OCI-LY1 (cell line): ENCODE measurements around the gene CLEC16A.

Experiments
- H2AFZ ChIP-seq: fragments of 200-600 bp; sonication (generic), shearing (Covaris generic); 2 replicates; pipeline ENCODE4 v1.6.0; 2014; ENCODE audit warnings: antibody characterized with exemption, mild to moderate bottlenecking, low read length
- H3F3A ChIP-seq: fragments of 200-600 bp; sonication (generic), shearing (Covaris generic); 2 replicates; pipeline ENCODE4 v1.6.0; 2014; ENCODE audit warnings: mild to moderate bottlenecking, antibody characterized with exemption, low read length, moderate library complexity; ENCODE audit not compliant: insufficient read depth
- H3K27ac ChIP-seq: fragments of 200-600 bp; sonication (generic); 2 replicates; pipeline ENCODE4 v1.5.1; 2014; ENCODE audit warnings: low read length, mixed run types, mild to moderate bottlenecking, low read depth; ENCODE audit not compliant: poor library complexity, severe bottlenecking
- H3K27me3 ChIP-seq: fragments of 200-600 bp; sonication (generic); 2 replicates; pipeline ENCODE4 v1.6.0; 2014; ENCODE audit warnings: antibody characterized with exemption, mild to moderate bottlenecking, low read length, moderate library complexity; ENCODE audit not compliant: insufficient read depth
- H3K36me3 ChIP-seq: fragments of 200-600 bp; sonication (generic); 2 replicates; pipeline ENCODE4 v1.6.1; 2014; ENCODE audit warnings: mild to moderate bottlenecking, antibody characterized with exemption, low read length, moderate library complexity, mixed read lengths; ENCODE audit not compliant: insufficient read depth
- H3K4me1 ChIP-seq: fragments of 200-600 bp; sonication (generic); 2 replicates; pipeline ENCODE4 v1.5.1; 2014; ENCODE audit warnings: mild to moderate bottlenecking, low read length, moderate library complexity; ENCODE audit not compliant: insufficient read depth, severe bottlenecking
- H3K4me2 ChIP-seq: fragments of 200-600 bp; sonication (generic), shearing (Covaris generic); 2 replicates; pipeline ENCODE4 v1.6.1; 2014; ENCODE audit warnings: low read length
- H3K4me3 ChIP-seq: fragments of 200-600 bp; sonication (generic); 2 replicates; pipeline ENCODE4 v1.5.1; 2014; ENCODE audit warnings: low read length, low read depth, mild to moderate bottlenecking, mixed read lengths; ENCODE audit not compliant: poor library complexity, severe bottlenecking
- H3K79me2 ChIP-seq: fragments of 200-600 bp; shearing (Covaris generic); 2 replicates; pipeline ENCODE4 v1.6.1; 2016; ENCODE audit warnings: mixed run types, low read length, mixed read lengths; ENCODE audit not compliant: insufficient read depth
- H3K9ac ChIP-seq: fragments of 200-600 bp; sonication (generic), shearing (Covaris generic); 2 replicates; pipeline ENCODE4 v1.6.1; 2014; ENCODE audit warnings: mild to moderate bottlenecking, low read length, mixed read lengths
- H3K9me2 ChIP-seq: fragments of 200-600 bp; sonication (generic), shearing (Covaris generic); 2 replicates; pipeline ENCODE4 v1.6.1; 2014; ENCODE audit warnings: low read depth, mild to moderate bottlenecking, low read length, mixed read lengths
- H3K9me3 ChIP-seq: fragments of 200-600 bp; shearing (Covaris generic); 2 replicates; pipeline ENCODE4 v1.6.1; 2014; ENCODE audit warnings: low read length, mixed read lengths
- H4K20me1 ChIP-seq: fragments of 200-600 bp; sonication (generic), shearing (Covaris generic); 2 replicates; pipeline ENCODE4 v1.6.0; 2016; ENCODE audit warnings: mild to moderate bottlenecking, low read length; ENCODE audit not compliant: insufficient read depth
- CTCF ChIP-seq: fragments of 200-600 bp; sonication (generic), shearing (Covaris generic); IDR thresholded peaks from 2 replicates; pipeline ENCODE4 v1.5.1; 2017; ENCODE audit warnings: mild to moderate bottlenecking, antibody characterized with exemption, low read length, moderate library complexity, mixed read lengths
- EZH2 ChIP-seq: fragments of 200-600 bp; sonication (generic), shearing (Covaris generic); IDR thresholded peaks from 2 replicates; pipeline ENCODE4 v1.8.0; 2017; ENCODE audit warnings: borderline replicate concordance, mixed run types, mild to moderate bottlenecking, antibody characterized with exemption, low read length, moderate library complexity, mixed read lengths

Gene CLEC16A

DNA sequence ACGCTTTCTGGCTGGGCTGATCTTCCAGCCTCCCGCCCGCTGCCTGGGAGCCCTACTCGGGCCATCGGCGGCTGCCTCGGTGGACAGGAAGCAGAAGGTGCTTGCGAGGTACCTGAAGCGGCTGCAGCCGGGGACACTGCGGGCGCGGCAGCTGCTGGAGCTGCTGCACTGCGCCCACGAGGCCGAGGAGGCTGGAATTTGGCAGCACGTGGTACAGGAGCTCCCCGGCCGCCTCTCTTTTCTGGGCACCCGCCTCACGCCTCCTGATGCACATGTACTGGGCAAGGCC, 36.7 kb upstream of the CLEC16A start:
- Histone ChIP-seq H3K36me3 (peaks cover 77% of the 10 kb centered on the region), H3K4me3 (no peak overlapping the region), H2AFZ (no peak overlapping the region), H3K9me3 (no peaks in the 10 kb centered on the region), H3K79me2 (no peaks in the 10 kb centered on the region), H3K9ac (no peak overlapping the region), H4K20me1 (no peaks in the 10 kb centered on the region), H3K4me2 (no peak overlapping the region), H3K4me1 (peaks cover 6% of the 10 kb centered on the region), H3F3A (no peaks in the 10 kb centered on the region), H3K27me3 (no peaks in the 10 kb centered on the region), H3K27ac (no peak overlapping the region), H3K9me2 (no peaks in the 10 kb centered on the region)
- TF ChIP-seq EZH2, result no peak
- TF ChIP-seq CTCF, result no peak

DNA sequence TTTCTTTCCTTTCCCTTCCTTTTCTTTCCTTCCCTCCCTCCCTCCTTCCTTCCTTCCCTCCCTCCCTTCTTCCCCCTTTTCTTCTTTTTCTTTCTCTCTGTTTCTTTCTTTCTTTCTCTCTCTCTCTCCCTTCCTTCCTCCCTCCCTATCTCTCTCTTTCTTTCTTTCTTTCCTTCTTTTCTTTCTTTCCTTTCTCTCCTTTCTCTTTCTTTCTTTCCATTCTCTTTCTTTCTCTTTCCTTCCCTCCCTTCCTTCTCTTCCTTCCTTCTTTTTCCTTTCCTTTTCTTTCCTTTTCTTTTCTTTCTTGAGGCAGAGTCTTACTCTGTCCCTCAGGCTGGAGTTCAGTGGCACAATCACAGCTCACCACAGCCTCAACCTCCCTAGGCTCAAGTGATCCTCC, 33.1 kb upstream of the CLEC16A start:
- no peak overlapping the region for H3K4me3 ChIP-seq
- H3K79me2 ChIP-seq, result no peaks in the 10 kb centered on the region
- H2AFZ ChIP-seq, result no peak overlapping the region
- no peaks in the 10 kb centered on the region for H3K9me3 ChIP-seq
- H3K27ac ChIP-seq, result no peak overlapping the region
- TF ChIP-seq EZH2, result no peak
- no peak for TF ChIP-seq CTCF
- H3K4me2 ChIP-seq, result no peak overlapping the region
- H3K36me3 ChIP-seq, result peaks cover 42% of the 10 kb centered on the region
- H3K27me3 ChIP-seq, result no peaks in the 10 kb centered on the region
- H3K4me1 ChIP-seq, result peaks cover 12% of the 10 kb centered on the region
- no peaks in the 10 kb centered on the region for H3K9me2 ChIP-seq
- H3F3A ChIP-seq, result no peaks in the 10 kb centered on the region
- H3K9ac ChIP-seq, result no peak overlapping the region
- no peaks in the 10 kb centered on the region for H4K20me1 ChIP-seq

GRCh38 chr16:10916534-10916933, 27.8 kb upstream of the CLEC16A start:
- Histone ChIP-seq H3K4me3 (no peak overlapping the region), H3K79me2 (no peaks in the 10 kb centered on the region), H3K27me3 (no peaks in the 10 kb centered on the region), H3K27ac (no peak overlapping the region), H4K20me1 (no peaks in the 10 kb centered on the region), H3K4me2 (no peak overlapping the region), H3F3A (no peaks in the 10 kb centered on the region), H3K9me2 (no peaks in the 10 kb centered on the region), H3K4me1 (peaks cover 19% of the 10 kb centered on the region), H3K36me3 (peaks cover 15% of the 10 kb centered on the region; the same call in 1 of the 2 replicates), H3K9me3 (no peaks in the 10 kb centered on the region), H3K9ac (no peak overlapping the region), H2AFZ (no peak overlapping the region)
- TF ChIP-seq CTCF (no peak), EZH2 (no peak)
